ENCODE data around the gene ADA.

Gene ADA

GRCh38 chr20:44643596-44644229 is 7.8 kb downstream of the ADA start:
- no peak for DNase-seq

GRCh38 chr20:44643154-44643519 is 8.4 kb downstream of the ADA start:
- DNase-seq, result no peak

- no peak for DNase-seq
Measured at GRCh38 chr20:44642203-44643153, 9.0 kb downstream of the ADA start.

GRCh38 chr20:44641325-44641724 is 10.2 kb downstream of the ADA start:
- DNase-seq, result no peak

- DNase-seq, result no peak
Measured at GRCh38 chr20:44640522-44640921, 11.0 kb downstream of the ADA start.

- no peak for DNase-seq
Measured at GRCh38 chr20:44637522-44638372, 13.8 kb downstream of the ADA start.

- no peak for DNase-seq
Measured at GRCh38 chr20:44637042-44637441, 14.5 kb downstream of the ADA start.

GRCh38 chr20:44635877-44636276 is 15.6 kb downstream of the ADA start:
- no peak for DNase-seq

- no peak for DNase-seq
Measured at GRCh38 chr20:44633872-44634600, 17.5 kb downstream of the ADA start.

GRCh38 chr20:44633187-44633810 is 18.2 kb downstream of the ADA start:
- DNase-seq, result no peak

GRCh38 chr20:44632103-44632752 is 19.3 kb downstream of the ADA start:
- DNase-seq, result no peak

- no peak for DNase-seq
Measured at GRCh38 chr20:44630297-44630696, 21.2 kb downstream of the ADA start.

GRCh38 chr20:44629542-44629941 is 22.0 kb downstream of the ADA start:
- DNase-seq, result no peak

- DNase-seq, result no peak
Measured at GRCh38 chr20:44629017-44629385, 22.5 kb downstream of the ADA start.

- DNase-seq, result no peak
Measured at GRCh38 chr20:44627364-44628010, 24.0 kb downstream of the ADA start.

- no peak for DNase-seq
Measured at GRCh38 chr20:44626278-44626677, 25.2 kb downstream of the ADA start.

GRCh38 chr20:44625361-44625760 is 26.1 kb downstream of the ADA start:
- no peak for DNase-seq

GRCh38 chr20:44624743-44625271 is 26.7 kb downstream of the ADA start:
- DNase-seq, result no peak

GRCh38 chr20:44624152-44624551 is 27.3 kb downstream of the ADA start:
- no peak for DNase-seq

GRCh38 chr20:44622501-44623270 is 28.8 kb downstream of the ADA start:
- DNase-seq, result no peak
